ENCODE results near the gene RPL31.

DNA sequence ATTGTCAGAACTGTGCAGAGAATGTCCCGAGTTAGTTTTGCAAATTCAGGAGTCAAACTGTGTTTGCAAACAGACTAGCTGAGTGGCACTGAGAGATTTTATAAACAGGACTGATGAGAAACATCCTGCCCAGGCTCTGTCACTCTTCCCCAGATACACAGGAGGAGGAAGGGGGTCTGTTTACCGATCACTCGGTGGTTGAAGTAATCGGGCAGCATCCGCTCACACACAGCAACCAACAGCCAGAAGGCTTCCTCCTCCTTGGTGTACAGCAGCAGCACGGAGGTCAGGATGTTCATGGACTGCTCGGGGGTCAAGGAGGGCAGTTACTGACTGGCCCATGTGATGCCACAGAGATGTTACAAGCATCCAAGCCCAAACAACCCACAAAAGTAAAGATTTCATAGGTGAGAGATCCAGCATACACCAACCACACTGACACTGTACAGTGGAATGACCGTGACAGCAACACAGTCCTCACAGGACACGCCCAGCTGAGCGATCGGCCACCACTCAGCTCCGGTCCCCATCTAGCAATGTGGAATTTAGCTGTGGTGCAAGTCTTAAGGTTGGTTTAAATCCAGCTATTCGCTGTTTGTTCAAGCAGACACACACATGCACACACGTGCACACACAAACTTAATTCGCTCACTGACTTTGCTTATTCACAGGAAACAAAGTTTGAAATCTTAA lies 30.1 kb downstream of the RPL31 start:
- TF ChIP-seq, protein P1, sequence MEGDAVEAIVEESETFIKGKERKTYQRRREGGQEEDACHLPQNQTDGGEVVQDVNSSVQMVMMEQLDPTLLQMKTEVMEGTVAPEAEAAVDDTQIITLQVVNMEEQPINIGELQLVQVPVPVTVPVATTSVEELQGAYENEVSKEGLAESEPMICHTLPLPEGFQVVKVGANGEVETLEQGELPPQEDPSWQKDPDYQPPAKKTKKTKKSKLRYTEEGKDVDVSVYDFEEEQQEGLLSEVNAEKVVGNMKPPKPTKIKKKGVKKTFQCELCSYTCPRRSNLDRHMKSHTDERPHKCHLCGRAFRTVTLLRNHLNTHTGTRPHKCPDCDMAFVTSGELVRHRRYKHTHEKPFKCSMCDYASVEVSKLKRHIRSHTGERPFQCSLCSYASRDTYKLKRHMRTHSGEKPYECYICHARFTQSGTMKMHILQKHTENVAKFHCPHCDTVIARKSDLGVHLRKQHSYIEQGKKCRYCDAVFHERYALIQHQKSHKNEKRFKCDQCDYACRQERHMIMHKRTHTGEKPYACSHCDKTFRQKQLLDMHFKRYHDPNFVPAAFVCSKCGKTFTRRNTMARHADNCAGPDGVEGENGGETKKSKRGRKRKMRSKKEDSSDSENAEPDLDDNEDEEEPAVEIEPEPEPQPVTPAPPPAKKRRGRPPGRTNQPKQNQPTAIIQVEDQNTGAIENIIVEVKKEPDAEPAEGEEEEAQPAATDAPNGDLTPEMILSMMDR (IDR thresholded peaks at IDR 0.05), result no peak
- no peak for TF ChIP-seq POLR2A (IDR thresholded peaks at IDR 0.05)

Data from gastroesophageal sphincter (tissue), 3 donors.